NCI-H146 treated with DMSO at 0.1 percent for 48 hours (cell line): ENCODE results near the gene YDJC.
"Not testable (repeated sequence)": the region's sequence is repeated elsewhere in the genome, so short reads cannot be mapped to it uniquely, and the experiment has no call there.

ENCODE experiments used
- DNase-seq: peaks from one replicate; lab custom pipeline; 2025; ENCODE audit not compliant: unreplicated experiment; lab: John Stamatoyannopoulos, UW

YDJC gene

GRCh38 chr22:21611210-21611977 is 18.4 kb downstream of the YDJC start:
- DNase-seq: no peak

DNA sequence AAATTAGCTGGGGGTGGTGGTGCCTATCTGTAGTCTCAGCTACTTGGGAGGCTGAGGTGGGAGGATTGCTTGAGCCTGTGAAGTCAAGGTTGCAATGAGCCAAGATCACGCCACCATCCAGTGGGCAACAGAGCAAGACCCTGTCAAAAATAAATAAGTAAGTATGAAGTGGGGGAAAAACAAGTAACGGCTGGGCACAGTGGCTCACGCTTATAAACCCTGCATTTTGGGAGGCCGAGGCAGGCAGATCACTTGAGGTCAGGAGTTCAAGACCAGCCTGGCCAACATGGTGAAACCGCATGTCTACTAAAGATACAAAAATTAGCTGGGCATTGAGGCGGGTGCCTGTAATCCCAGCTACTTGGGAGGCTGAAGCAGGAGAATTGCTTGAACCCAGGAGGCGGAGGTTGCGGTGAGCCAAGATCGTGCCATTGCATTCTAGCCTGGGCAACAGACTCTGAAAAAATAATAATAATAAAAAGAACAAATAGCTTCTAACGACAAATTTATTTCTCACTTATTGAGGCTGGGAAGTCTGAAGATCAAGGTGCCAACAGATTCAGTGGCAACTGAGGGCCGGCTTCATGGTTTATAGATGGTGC is 20.2 kb downstream of the YDJC start:
- not testable (repeated sequence) for DNase-seq

GRCh38 chr22:21606775-21607174 is 23.0 kb downstream of the YDJC start:
- DNase-seq: no peak

GRCh38 chr22:21605887-21606564 is 23.8 kb downstream of the YDJC start:
- DNase-seq: no peak

DNA sequence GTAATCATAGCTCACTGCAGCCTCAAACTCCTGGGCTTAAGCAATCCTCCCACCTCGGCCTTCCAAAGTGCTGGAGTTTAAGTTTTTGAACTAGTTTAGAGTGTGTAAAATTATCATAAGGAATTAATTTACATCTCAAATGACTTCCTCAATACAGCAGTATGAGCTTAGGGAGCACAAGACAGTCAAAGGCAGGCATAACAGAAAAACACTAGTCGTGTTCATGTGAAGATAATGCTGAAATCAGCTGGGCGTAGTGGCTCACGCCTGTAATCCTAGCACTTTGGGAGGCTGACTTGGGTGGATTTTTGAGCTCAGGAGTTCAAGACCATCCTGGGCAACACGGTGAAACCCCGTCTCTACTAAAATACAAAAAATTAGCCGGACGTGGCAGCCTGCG is 25.8 kb downstream of the YDJC start:
- DNase-seq: no peak

GRCh38 chr22:21602579-21602978 is 27.2 kb downstream of the YDJC start:
- no peak for DNase-seq

- no peak for DNase-seq
These were observed 30.5 kb downstream of the YDJC start for GRCh38 chr22:21599053-21599893.

DNA sequence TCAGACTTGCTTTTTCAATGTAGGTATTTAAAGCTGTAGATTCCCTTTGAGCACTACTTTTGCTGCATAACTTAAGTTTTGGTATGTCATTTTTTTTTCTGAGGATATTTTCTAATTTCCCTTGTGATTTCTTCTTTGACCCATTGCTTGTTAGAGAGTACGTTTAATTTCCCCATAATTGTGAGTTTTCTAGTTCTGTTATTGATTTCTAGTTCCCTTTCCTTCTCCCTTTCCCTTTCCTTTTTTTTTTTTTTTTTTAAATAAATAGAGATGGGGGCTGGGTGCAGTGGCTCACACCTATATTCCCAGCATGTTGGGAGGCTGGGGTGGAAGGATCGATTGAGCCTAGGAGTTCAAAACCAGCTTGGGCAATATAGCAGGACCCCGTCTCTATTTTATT is 31.5 kb downstream of the YDJC start:
- DNase-seq: no peak

DNA sequence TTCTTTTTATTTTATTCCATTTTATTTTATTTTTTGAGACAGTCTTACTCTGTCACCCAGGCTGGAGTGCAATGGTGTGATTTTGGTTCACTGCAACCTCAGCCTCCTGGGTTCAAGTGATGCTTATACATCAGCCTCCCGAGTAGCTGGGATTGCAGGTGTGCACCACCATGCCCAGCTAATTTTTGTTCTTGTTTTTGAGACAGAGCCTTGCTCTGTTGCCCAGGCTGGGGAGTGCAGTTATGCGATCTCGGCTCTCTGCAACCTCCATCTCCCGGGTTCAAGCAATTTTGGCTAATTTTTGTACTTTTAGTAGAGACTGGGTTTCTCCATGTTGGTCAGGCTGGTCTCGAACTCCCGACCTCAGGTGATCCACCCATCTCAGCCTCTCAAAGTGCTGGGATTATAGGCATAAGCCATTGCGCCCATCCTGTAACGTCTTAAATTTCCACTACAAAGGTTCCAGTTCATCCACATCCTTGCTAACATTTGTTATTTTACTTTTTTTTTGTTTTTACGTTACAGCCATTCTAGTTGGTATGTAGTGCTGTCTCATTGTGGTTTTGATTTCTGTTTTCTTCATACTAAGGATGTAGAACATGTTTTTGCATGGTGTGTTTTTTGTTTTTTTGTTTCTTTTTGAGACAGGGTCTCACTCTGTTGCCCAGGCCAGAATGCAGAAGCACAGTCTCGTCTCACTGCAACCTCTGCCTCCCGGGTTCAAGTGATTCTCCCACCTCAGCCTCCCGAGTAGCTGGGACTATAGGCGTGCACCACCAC is 33.3 kb downstream of the YDJC start:
- not testable (repeated sequence) for DNase-seq

GRCh38 chr22:21594865-21595452 is 34.9 kb downstream of the YDJC start:
- no peak for DNase-seq

DNA sequence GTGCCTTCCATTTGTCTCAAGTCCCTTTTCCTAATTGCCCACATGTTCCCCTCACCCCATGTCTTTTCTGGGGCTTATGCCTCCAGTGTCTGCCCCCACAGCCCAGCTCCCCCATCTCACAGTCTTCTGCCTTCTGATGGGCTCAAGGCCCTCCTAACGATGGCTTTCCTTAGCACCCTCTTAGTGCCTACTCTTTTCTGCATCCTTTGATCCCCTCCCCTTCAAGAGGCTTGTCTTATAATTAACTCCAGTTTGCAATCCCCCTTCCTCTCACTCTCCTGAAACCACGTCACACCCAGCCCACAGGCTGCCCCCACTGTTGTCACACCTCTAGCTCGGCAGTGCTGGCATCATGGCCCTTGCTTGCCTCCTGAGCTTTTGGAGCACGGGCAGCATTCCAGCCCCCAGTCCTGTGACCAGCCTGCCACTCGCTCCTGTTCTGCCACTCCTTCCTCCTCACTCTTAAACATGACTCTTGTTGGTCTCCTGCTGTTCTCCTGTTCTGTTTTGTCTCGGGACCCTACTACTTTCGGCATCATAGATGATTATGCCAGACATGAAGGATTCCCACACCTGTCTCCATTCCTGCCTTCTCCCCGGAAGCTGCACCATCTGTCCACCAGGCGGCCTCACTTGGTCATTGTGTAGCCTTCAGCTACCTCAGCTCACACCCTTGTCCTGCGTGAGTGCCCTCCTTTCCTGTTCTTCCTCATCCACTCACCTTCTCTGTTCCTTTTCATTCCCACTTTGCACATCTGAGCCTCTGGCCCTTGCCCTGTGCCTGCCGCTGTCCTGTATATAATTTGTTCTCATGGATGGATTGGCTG is 36.2 kb downstream of the YDJC start:
- no peak for DNase-seq

DNA sequence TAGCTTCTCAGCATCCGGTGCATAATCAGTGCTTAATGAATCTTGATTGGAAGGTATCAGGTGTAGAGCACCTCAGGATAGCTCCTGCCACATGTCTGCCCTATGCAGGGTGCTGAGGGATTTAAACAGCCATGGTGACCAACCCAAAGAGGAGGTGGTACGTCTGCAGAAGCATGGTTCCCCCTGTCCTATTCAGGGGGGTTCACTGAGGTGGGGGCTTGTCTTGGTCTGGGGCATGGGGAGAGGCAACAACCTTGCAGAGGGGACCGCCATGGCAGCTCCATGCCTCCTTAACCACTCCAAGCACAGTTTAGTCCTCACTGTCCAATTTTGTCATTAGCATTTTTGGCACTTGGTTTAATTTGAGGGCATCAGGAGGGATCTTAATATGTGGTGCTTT is 37.4 kb downstream of the YDJC start:
- no peak for DNase-seq

DNA sequence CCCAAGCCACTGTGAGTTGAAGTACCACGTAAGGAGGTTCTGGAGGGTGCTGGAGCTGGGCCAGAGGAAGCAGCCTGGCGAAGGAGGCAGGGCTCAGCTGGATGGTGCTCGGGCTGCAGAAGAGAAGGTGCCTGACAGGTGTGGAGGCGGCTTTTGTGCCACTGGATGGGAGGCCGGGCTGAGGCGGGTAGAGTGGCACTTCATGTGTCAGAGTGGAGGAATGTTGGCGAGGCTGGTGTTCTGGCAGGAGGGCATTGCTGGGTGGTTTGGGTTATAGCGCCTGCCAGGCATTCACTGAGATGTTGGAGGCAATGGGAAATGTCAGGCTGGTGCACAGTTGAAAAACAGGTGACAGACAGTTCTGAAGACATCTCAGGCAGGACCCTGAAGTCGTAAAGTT is 38.1 kb downstream of the YDJC start:
- no peak for DNase-seq

DNA sequence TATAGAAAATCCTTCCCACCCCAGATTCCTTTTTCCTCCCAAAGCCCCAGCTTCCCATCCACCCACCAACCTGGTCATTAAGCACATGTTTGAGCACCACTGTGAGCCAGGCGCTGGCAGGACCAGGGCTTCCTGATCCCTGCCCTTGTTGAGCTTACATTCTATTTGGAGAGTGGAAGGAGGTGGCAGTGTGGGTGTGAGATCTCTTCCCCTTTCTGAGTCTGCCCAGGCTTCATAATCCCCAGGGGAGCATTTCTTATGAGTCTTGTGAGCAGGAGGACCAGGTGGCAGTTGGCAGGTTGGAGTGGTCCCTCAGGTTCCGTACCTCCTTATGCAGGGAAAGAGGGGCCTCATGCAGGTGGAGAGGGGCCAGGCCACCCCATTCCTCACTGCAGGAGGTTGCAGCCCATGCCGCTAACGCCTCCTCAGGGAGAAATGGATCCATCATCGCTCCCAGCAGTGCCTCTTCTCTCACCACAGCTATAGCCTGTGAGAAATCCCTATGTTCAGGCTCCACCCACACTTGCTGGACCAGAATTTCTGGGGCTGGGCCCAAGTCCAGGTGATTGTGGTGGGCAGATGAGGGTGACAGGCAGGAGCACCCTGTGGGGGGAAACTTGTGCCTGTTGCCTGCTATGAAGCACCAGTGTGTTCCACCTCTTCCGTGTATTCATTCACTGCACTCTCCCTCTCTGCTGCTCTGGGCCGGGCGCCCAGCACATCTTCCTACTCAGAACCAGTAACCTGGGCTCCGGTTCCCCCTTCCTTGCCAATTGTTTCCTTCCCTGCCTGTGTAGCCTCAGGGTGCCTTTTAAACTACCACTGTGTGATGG is 38.8 kb downstream of the YDJC start:
- no peak for DNase-seq

- DNase-seq: no peak
These were observed 40.4 kb downstream of the YDJC start for GRCh38 chr22:21589396-21589795.

- no peak for DNase-seq
These were observed 41.8 kb downstream of the YDJC start for GRCh38 chr22:21587803-21588611.

GRCh38 chr22:21585389-21585788 is 44.4 kb downstream of the YDJC start:
- DNase-seq: no peak
